GM18517 (cell line): ENCODE measurements around the gene PSG6.
"Not testable (repeated sequence)": the region's sequence is repeated elsewhere in the genome, so short reads cannot be mapped to it uniquely, and the experiment has no call there.

ENCODE experiments used
- ATAC-seq: cut with Tn5 transposase; IDR thresholded peaks from one replicate; pipeline ENCODE4 v1.9.1; 2021; ENCODE audit warnings: mild to moderate bottlenecking, moderate library complexity; ENCODE audit not compliant: unreplicated experiment

The PSG6 gene

GRCh38 chr19:42912941-42913340 lies 4.8 kb downstream of the PSG6 start:
- not testable (repeated sequence) for ATAC-seq

GRCh38 chr19:42911731-42912130 lies 6.0 kb downstream of the PSG6 start:
- ATAC-seq, result not testable (repeated sequence)

DNA sequence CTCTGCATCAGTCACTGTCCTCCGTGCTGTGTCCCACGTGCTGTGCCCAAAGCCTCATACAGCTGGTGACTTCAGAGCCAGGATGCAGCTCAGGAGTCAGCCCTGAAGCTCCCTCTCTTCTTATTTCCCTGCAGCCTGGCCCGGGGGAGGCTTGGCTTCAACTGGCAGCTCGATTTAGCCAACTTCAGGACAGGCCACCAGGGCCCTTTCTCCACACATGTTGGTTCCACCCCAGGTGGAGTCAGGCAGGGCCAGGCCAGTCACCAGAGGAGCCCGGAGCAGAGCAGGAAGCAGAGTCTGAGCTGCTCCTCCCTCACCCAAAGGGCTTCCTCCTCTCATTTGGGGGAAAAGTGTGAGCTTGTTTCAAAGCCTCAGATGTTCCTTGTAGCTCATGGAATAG lies 11.5 kb downstream of the PSG6 start:
- not testable (repeated sequence) for ATAC-seq

DNA sequence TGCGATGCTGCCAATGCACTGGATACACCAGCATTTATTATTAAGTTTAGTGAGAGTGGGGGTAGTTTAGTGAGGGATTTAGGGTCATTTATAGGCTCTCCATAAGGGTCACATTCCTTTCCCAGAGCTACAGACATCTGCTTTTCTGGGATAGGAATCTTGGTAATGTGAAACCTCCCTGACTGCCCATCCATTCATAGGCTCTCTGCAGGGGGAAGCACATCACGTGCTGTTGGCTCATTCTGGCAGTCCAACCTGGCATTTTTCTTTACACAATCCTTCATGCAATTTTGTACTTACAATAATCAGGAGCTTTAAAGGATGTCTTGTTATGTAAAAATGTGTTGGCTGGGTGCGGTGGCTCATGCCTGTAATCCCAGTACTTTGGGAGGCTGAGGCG lies 17.1 kb downstream of the PSG6 start:
- not testable (repeated sequence) for ATAC-seq

- ATAC-seq, result not testable (repeated sequence)
Measured at GRCh38 chr19:42899674-42900073, 18.0 kb downstream of the PSG6 start.

DNA sequence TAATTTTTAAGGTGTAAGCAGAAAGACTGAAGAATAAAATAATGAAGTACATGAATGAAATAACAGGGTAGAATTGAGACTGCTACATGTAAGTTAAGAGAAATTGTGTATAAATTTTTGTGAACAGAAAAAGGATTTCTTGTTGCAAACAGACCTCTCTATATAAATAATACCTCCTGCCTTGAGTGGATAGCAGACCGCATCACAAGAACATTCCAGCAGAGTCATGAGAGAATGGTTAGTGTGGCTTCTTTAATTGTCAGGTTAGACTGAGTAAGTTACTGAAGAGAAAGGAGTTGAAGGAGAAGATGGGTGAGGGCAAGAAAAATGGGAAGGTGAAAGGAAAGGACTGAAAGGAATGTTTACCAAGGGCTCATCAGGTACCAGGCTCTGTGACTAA lies 18.6 kb downstream of the PSG6 start:
- ATAC-seq, result not testable (repeated sequence)

GRCh38 chr19:42898656-42899055 lies 19.0 kb downstream of the PSG6 start:
- ATAC-seq, result not testable (repeated sequence)

DNA sequence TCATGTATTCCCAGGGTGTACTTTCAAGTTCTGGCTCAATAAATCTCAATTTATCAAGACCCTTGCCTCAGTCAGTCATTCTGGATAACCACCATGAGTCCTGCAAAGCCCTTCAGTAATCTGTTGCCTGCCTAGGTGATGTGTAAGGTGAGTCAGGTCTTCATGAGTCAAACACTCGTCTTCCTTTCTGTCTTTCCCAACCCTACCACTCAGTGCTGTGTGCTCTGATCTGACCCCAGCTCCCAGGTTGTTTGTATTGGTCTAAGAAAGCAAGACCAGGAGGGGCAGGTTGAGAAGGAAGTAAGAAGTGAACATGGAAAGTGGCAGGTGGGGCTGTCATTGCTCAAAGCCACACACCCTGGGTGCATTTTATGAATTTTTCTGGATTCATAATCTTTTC lies 20.0 kb downstream of the PSG6 start:
- not testable (repeated sequence) for ATAC-seq

DNA sequence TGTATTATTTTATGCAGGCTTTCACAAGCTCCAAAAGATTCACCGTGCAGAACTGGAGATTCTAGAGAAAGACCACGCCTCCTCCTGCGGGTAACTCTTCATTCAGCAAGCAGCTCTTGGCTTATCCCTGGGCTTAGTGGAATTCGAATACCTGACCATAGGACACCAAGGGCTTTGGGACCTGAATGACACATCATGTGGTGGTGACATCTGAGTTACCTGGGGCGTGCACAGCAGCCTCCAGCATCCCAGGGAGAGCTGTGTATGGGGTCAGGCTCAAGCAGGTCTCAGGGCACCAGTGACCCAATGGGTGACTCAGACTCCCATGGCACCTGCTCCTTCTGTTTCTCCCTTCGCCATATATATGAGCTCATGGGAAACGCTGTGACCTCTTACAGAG lies 27.2 kb downstream of the PSG6 start:
- ATAC-seq, result not testable (repeated sequence)

GRCh38 chr19:42887876-42888445 lies 29.7 kb downstream of the PSG6 start:
- not testable (repeated sequence) for ATAC-seq

- ATAC-seq, result not testable (repeated sequence)
Measured at GRCh38 chr19:42882730-42883129, 35.0 kb downstream of the PSG6 start.

DNA sequence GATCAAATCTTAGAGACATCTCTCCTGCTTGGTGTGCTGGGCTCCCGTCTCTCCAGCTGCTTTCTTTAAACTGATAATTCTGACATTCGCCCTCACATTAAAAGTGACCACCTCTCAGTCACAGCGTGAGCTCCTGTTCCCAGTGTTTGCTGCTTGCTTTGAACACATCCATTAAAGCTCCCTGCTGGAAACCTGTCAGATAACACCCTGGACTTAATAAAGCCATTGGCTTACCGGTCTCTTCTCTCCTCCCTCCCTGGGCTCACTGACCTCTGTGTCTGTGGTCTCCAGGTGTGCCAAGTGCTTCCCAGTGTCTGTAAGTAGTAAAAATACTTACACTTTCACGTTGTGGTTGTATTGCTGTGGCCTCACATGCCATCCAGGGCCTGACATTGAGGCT lies 35.7 kb downstream of the PSG6 start:
- ATAC-seq, result not testable (repeated sequence)

GRCh38 chr19:42881279-42881678 lies 36.4 kb downstream of the PSG6 start:
- ATAC-seq, result not testable (repeated sequence)

DNA sequence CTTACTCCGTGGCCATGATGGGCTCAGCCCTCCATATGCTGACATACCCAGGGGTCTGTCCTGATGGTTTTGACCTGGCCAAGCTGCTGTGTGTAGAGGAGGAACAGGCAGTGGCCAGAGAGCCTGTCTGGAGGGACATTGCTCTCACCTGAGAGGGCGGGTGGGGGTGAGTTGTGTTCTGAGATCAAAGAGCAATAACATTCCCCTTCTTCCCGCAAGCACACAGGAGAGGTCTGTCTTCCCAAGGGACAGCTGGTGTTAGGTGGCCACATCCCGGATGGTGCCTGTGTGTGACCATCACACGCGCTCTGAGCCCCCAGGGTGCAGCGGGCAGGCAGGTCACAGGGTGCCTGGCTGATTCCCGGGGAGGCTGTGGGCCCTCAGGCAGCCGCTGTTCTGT lies 37.1 kb downstream of the PSG6 start:
- not testable (repeated sequence) for ATAC-seq

- no peak for ATAC-seq
Measured at GRCh38 chr19:42879613-42880012, 38.1 kb downstream of the PSG6 start, which contains the start of gene PSG1. PSG1 (minus strand) TSS chr19:42879713; CDS start chr19:42879581, 132 bp downstream.

DNA sequence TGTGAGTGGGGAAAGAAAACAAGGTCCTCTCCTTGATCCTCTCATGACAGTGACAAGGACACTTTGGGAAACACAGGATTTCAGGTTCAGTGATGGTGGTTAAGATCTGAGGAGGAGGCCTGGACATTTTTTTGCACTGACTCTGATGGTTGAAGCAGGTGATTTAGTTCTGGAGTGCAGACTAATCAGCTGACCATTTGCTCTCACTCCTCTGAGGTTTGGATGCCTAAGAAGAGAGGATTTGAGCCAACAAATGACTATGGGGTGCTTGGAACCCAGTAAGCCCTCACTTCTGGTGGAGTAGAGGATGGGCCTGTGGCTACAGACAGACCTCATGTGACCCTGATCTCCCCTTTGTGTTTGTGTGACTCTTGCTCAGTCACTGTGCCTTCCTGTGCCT lies 41.1 kb downstream of the PSG6 start:
- ATAC-seq, result not testable (repeated sequence)

- ATAC-seq, result not testable (repeated sequence)
Measured at GRCh38 chr19:42875881-42876280, 41.8 kb downstream of the PSG6 start.

- not testable (repeated sequence) for ATAC-seq
Measured at GRCh38 chr19:42874901-42875813, 42.5 kb downstream of the PSG6 start.

DNA sequence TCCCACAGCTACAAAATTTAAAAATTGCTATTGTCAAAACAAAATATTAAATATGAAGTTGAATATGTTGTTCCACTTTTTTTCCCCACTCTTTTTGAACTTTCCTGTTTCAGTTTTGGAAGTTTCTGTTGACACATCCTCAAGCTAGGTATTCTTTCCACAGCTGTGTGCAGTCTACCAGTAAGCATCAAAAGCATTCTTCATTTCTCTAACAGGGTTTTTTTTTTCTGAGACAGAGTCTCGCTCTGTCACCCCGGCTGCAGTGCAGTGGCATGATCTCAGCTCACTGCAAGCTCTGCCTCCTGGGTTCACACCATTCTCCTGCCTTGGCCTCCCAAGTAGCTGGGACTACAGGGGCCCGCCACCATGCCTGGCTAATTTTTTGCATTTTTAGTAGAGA lies 43.6 kb downstream of the PSG6 start:
- ATAC-seq, result not testable (repeated sequence)

- ATAC-seq, result no peak
Measured at GRCh38 chr19:42872608-42873007, 45.1 kb downstream of the PSG6 start.

DNA sequence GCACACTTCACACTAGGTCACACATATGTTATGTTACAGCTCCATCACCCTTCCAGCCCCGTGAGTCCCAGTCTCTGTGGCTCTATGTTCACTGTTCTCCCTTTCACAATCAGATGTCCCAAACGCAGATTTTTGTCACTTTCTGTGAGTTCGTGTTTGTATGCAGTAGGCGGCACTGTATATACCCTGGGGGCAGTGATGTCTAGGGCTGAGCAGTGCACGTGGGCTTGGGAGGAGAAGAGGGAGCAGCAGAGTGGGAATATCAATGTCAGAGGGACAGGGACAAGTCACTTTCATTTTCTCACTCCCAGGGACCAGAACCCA lies 60.2 kb downstream of the PSG6 start:
- ATAC-seq, result no peak

DNA sequence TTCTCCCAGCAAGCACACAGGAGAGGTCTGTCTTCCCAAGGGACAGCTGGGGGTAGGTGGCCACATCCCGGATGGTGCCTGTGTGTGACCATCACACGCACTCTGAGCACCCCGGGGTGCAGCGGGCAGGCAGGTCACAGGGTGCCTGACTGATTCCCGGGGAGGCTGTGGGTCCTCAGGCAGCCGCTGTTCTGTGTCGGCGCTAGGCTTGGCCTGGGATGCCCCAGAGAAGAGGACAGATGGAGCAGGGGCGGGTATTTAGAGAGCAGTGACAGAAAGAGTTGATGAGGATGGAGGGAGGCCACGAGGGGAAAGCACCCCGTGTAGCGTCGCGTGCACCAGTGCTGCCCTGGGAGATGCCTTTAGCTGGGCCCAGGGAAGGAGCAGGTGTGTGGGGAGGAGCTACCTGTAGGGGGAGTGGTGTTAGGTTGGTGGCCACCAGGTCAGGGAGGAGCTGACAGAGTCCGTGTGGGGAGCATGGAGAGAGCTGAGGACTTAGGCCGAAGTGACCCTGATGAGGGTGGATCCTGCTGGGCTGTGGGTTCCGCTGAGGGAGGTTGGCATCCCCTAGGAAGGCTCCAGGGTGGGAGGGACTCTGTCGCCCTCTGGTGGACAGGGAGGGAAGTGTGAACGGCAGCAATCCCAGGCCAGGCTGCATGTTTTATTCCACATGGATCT lies 60.7 kb downstream of the PSG6 start:
- not testable (repeated sequence) for ATAC-seq
